T-helper 22 cell (primary cell): Measurements from ENCODE around the gene OXCT1.
"Not testable (repeated sequence)": the region's sequence is repeated elsewhere in the genome, so short reads cannot be mapped to it uniquely, and the experiment has no call there.

Source experiments
- DNase-seq: peaks from one replicate; pipeline ENCODE4 v3.0.0-alpha.2; 2020; ENCODE audit warnings: low read depth

The OXCT1 gene

GRCh38 chr5:41874512-41875060 is 4.4 kb upstream of the OXCT1 start:
- DNase-seq = no peak

DNA sequence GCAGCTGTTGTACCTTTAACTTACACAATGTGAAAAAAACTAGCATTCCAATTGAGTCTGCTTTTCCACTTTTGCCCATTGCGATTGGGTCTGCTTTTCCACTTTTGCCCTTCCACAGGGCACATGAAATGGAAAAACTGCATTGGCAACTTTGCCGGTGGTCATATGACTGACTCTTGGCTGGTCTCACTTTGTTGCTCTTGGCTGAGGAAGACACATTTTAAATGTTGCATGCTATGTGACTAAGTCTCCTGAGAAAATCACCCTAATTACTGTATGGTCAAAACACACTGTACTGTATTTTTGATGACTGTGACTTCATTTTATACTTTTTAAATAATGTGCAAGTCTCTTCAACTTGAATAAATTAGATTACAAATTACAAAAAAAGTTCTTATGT is 1.6 kb upstream of the OXCT1 start:
- DNase-seq = no peak

- DNase-seq = no peak
Observed at GRCh38 chr5:41870627-41871048, 413 bp upstream of the OXCT1 start.

GRCh38 chr5:41869151-41869723 is 988 bp downstream of the OXCT1 start:
- DNase-seq = no peak

DNA sequence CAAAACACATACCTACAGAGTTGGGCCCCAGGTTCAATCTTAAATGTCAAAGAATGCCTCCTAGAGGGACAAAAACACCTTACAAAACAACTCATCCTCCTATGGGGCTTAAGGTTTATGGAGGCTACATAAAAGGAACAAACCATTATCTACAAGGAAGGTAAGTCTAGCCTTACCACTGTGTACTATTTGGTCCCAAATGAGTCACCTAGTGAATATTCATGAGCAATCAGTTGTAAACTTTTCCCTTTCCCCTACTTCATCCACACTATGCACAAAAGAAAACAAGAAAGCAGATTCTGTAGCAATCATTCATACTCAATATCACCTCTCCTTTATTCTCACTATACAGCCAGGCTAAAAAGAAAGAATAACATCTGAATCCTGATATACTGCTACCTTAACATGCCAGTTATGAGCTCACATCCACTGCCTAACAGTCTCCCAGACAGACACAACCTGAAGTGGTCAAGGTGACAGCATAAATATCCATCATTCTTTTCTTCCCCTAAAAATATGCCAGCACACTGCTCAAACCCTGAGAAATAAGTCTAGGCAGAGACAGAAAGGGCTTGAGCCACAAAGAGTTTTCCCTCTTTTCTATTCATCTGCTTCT is 6.2 kb downstream of the OXCT1 start:
- DNase-seq = no peak

- DNase-seq = no peak
Observed at GRCh38 chr5:41858890-41859289, 11.3 kb downstream of the OXCT1 start.

DNA sequence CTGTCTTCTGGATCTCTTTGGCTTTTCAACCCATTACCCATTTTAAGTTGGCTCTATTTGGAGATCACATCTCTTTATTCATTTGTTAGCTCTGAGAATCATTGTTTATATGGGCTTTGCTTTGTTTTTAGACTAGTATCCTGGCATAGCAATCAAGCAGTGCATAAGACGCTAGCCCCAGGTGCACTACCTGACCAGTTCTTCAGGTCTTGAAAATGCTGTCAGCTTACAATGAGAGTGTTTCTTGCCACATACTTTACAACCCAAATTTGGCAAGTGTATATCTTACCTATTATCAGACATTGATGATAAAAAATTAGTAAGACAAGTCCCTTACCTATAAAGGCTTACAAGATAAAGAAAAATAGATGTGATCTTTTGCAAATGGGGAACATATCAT is 12.2 kb downstream of the OXCT1 start:
- DNase-seq = no peak

DNA sequence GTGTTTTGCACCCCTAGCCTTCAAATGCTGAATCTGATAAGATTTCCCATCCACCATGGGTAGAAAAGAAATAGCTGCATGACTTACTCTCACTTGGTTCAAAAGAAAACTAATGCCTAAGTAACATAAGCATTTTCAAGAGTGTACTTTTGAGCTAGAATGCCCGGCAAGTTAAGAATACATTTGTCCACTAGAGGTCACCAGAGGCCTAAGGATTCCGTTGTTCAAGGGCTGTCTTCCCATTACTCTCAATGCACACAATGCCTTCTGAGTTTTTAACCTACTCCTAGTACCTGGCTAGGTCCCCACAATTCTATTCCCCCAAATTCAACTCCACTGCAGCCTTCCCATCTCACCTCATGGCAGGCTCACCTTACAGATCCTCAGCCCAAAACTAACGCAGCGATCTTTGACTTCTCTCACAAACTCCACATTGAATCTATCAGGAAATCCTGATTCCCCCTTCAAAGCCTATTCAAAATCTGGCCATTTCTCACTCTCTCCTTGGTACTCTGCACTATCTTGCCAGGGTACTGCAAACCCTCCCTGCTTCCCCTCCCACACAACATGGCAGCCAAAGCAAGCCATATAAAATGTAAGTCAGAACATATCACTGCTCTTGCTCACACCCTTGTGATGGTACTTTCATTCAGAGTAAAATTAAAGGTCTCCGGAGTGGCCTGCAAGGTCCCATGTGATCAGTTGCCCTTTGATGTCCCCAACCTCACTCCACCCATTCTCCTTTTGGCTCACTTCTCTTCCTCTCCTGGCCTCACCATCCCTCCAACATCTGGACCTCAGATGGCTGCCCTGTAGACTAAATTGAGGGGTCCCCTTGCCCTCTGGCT is 13.4 kb downstream of the OXCT1 start:
- DNase-seq = peak; percentile 3

DNA sequence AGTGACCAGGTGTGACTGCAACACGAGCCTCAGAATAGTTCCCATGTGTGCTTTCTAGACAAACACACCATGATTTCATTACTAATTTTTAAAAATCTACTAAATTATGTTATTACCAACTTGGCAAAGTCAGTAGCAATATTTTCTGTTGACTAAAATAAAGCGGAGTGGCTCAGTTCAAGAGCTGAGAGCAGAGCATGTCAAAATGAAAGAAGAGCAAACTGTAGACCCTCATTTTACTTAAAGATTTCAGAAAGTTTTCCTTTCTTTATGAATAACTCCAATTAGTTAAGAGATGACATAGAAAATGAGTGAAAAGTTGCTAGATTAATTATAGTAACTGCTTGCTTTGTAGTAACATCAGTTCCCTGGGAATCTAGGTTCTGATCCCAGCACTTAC is 17.9 kb downstream of the OXCT1 start:
- no peak for DNase-seq

DNA sequence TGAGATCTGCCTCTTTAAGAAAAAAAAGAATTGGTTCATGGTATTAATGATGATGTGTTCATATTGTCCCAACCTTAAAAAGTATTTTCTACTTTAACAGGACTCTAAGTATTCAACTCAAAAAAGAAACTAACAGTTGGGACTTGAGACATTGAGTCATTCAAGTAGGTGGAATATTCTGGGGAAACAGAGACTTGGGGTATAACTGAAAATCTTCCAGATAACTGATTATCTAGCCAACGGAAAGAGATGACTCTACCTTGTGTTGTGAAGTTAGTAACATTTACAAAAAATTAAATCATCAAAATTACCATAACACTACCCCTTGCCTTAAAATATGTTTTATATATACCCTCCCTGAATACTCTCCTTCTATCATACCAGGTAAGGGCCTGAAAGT is 19.1 kb downstream of the OXCT1 start:
- no peak for DNase-seq

DNA sequence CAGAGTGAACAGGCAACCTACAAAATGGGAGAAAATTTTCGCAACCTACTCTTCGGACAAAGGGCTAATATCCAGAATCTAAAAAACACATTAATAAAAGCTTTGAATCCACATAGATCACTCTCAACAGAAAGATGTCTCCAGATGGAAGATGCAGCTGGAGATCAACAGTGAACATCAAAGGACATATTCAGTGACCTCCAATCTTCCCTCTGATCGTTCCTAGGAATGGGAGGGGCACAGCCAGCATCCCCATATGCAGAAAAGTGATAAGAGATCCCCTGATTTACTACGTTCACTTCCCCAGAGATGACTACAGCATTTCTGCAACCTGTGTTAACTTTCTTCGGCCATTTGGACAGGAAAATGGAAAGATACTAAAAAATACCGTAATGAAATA is 21.2 kb downstream of the OXCT1 start:
- DNase-seq = no peak

GRCh38 chr5:41845751-41846150 is 24.5 kb downstream of the OXCT1 start:
- not testable (repeated sequence) for DNase-seq

GRCh38 chr5:41844502-41844901 is 25.7 kb downstream of the OXCT1 start:
- no peak for DNase-seq

DNA sequence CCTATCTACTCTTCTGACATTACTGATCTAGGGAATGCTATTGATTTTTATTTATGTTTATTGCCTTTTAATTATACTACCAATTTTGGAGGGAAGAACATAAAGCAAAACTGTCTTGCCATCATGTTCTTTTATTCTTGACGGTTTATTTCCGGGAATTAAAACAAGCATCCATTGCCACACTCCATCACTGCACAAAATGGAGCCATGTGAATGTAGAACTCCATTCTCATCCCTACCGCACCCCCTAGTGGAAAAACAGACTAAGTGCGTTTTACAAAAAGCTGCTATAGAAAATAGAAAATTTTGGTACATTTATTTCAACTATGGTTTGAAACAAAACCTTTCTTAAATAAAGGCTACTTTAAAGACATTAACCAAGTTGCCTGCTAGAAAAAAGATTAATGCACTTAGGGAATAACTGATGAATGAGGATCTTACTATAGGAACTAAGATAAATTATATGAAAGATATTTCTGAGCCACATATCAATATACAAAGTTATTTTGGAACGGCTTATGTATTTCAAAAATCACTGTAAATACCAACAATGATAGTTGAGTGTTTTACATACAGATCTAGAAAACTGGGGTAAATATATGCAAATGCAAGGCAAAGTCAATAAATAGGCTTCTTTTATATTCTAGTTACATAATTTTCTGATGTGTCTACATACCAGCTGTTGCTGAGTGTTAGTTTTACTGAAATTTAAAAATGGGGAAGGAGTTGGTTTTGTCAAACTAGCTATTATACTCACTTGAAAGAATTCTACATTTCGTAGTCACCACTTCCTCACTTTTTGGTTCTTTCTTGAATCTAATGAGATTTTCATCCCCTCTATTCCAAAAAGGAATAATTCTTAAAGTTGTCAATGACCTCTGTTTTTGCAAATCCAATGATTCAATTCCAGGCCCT is 26.5 kb downstream of the OXCT1 start:
- no peak for DNase-seq

- DNase-seq = no peak
Observed at GRCh38 chr5:41842777-41843176, 27.4 kb downstream of the OXCT1 start.

DNA sequence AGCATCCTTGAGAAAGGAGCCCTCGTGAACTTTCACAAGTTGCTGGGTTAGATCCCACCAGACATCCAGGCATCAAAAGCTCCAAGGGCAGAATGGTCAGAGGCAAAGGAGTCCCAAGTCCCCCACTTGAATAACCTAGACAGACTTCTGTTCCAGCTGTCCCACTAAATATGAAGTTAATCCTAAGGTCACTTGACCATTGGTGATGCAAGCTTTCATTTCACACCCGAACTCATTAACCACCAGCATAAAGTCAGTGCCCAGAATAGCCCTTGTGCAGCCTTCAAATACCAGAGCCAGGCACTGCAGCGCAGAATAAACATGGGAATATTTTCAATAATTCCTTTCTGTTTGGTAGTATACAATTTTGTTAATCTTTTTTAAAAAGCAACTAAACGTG is 28.9 kb downstream of the OXCT1 start:
- no peak for DNase-seq

- DNase-seq = no peak
Observed at GRCh38 chr5:41840251-41840650, 30.0 kb downstream of the OXCT1 start.

DNA sequence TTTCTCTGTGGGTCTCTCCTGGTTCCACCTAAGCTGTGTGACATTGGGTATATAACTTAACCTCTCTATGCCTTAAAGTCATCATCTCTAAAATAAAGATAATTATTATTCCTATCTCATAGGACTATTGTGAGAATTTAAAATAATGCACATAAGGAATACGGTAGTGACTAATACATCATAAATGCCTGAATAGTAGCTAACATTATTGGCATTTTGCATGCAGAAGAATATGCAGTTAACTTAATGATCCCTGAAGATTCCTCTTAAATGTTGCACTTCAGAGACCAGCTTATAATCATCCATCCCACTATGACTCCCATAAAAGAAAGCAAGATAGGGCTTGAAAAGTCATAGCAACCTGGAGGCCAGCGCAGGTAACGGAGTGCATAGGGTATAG is 32.4 kb downstream of the OXCT1 start:
- DNase-seq = no peak

GRCh38 chr5:41835645-41836044 is 34.6 kb downstream of the OXCT1 start:
- no peak for DNase-seq

DNA sequence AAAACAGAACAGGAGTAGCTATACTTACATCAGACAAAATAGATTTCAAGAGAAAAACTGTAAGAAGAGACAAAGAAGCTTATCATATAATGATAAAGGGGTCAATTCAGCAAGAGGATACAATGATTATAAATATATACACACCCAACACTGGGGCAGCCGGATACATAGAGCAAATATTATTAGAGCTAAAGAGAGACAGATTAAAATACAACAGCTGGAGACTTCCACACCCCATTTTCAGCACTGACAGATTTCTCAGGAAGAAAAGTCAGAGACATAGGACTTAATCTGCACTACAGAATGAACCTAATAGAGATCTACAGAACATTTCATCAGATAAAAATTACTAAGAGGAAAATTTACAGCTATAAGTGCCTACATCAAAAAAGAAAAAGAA is 35.7 kb downstream of the OXCT1 start:
- DNase-seq = no peak

- DNase-seq = no peak
Observed at GRCh38 chr5:41832430-41832829, 37.8 kb downstream of the OXCT1 start.

DNA sequence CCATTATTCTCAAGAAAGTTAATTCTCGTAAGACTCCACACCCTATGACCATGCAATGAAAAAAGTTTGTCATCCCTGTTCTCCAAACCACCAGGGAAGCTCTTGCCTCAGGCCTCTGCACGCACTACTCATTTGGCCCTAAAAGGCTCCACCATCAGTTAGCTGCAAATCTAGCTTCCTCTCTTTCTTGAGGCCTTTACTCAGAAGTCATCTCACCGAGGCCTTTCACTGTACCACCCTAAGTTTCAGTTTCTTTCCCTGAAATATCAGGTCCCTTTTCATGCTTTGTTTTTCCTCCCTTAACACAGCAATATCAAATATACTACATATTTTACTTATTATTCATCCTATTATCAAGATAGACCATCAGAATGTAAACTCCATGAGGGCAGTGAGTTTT is 39.1 kb downstream of the OXCT1 start:
- DNase-seq = no peak
